GM21447 (cell line): ENCODE data around the gene SHMT2.
"Not testable (repeated sequence)": the region's sequence is repeated elsewhere in the genome, so short reads cannot be mapped to it uniquely, and the experiment has no call there.

Experiments used
- ATAC-seq: cut with Tn5 transposase; IDR thresholded peaks from one replicate; pipeline ENCODE4 v1.9.1; 2021; ENCODE audit not compliant: unreplicated experiment

The SHMT2 gene

DNA sequence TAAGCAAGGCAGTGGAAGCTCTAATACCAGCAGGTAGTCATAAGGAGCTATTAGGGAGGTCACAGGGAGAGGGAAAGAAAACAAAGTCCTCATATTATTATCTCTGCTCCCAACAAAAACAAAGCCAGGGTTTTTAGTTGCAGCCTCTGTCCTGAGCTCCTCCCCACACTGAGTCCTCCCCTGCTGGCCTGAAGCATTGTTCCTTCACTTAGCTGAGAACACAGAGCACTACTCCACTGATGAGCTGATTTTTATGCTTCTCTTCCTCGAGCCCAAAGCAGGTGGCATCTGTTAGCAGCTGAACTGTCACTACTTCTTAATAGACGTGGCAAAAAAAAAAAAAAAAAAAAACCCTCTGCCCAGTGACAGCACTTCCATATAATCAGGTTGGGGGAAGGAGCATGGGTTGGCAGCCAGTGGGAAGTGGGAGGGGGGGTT is 31.9 kb downstream of the SHMT2 start:
- ATAC-seq, result no peak

DNA sequence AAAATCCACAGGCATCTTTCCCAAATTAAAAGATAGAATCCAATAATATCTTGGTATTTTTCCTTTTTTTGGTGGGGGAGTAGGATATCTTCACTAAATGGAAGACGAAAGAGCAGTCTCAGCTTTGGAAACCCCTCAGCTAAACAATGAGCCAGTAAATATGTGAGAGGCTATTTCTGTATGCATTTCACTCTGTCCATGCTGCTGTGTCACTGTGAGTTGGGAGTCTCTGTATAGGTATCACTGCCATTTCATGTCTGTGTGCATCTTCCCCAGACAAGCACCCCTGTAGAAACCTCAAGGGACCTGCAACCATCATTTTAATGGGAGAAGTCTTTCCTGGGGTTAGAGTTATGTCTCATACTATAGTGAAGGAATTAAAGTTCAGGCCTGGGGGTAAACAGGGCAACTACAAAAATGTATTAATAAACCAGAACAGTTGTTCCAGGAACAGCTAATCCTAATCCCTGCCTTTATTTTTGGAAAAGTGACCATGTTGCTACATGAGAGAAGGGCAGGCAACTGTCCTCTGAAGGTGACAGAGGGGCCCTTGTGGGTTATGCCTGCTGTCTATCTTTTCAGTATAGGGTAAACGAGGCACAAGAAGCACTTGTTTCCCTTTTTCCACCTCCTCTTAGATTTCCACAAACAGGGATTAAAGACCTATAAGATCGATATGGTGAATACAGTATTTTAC is 32.8 kb downstream of the SHMT2 start:
- ATAC-seq, result no peak

DNA sequence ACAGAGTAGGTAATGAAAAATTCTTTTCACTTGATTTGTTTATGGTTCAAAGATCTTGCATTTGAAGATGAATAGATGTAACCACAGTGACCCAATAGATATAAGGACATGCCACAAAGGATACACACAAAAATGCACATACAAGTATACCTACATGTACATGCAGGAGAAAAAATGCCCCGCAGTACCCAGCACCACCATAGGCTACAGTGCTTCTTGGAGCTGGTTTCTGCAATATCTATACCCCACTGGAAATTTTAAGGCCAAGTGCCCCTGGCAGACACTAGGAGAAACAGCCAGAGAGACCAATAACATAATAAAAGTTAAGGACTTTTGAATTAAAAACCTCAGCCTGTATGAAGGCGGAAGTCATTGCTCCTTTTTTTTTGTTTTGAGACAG is 33.6 kb downstream of the SHMT2 start:
- ATAC-seq, result no peak

DNA sequence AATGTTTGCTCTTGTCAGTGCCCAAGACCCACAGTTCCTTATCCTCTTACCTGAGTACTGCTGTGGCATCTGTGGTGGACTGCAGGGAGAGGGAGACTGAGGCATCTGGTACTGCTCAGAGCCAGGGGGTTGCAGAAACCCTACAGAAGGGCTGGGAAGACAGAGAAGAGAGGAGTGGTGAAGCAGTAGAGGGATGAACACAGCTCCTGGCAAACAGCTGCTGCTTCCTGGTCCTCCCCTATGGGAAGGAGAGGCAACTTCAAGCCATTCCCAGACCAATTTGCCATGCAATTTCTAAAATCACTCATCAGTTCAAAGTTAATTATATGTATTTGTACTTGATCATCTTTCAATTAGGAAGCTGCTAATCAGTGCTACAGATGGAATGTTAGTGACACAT is 37.2 kb downstream of the SHMT2 start:
- no peak for ATAC-seq

DNA sequence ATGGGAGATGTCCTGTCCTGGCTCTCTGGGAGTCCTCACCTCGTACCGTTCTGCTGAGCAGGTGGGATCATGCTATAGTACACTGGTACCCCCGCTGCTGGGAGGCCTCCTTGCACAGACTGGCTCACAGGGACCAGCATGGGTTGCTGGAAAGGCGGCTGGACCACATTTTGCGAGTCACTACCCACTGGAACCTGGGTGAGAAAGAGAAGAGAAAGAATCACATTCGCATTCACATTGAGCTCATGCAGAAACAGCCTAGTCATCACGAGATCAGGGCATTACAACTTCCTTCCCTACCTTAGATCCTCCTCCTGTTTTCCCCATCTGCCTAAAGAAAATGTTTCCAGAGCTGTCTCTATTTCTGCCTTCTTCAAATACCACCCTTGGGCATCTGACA is 38.8 kb downstream of the SHMT2 start:
- no peak for ATAC-seq

DNA sequence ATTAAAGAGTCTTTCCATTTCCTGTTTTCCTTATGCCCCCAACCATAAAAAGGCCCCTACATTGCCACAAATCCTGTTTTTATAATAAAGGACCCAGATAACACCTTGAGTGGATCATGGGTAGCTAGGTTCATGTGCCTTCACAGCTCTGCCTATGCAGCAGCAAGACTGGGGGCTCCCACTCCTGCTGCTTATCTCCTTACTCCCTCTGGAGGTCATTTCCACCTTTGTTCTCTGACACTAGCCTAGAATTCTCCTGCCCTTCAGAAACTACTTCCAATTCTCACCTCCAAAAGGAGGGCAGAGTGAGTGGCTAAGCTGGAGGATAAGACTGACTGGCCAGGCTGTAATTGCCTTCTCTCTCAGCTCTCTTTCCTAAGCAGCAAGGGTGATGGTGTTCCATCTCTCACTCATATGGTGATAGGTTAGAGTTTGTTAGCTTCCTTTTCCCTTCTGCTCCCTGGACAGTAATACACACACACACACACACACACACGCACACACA is 41.5 kb downstream of the SHMT2 start:
- no peak for ATAC-seq

DNA sequence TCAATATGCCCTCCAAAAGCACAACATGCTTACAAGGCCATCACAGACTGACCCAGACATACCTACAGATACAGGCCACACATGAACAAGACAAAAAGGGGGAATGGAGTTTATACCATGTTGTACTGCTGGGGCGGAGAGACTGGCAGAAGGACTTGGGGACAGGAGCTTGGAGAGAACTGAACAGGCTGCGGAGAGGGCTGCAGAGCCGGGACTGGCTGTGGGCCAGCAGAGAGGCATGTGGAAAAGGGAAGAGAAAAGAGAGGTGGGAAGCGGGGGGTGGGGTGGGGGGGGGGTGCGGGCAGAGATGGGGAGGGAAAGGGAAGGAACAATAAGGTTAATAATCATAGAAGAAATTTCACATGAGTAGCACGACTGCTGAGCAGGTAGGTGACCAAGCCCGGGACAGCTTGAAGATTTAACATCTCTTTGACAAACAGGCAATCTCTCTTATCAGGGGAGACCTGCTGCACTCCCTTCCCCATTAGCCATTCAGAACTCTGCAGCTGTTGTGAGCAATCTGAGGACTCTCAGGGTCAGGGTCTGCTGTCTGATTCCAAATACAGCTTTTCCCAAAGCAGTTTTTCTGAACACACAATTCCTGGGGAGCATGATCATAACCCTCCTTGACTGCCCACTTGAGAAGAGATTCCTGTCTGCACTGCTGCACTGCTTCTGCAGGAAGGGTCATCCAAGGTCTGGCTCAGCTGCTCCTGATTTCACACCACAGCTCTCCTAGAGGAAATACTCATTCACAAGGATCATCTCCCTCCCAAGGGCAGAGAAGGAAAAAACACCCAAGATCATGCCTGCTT is 43.0 kb downstream of the SHMT2 start:
- ATAC-seq, result no peak

DNA sequence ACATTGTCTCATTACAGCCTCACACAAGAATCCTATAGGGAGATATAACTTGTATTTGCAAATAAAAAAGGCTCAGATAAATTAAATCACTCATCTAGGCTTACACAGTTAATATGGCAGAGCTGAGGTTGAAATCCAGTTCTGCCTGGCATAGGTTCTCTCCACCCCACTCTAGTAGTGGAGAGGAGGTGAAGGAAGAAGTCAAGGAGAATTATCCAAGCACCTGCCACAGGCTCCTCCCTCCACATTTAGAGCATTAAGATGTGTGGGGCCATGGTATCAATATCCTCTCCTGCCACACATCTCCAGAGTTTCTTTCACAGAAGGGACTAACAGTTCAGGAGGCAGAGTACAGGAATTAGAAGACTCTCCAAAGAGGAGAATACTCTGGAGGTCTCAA is 44.0 kb downstream of the SHMT2 start:
- no peak for ATAC-seq

DNA sequence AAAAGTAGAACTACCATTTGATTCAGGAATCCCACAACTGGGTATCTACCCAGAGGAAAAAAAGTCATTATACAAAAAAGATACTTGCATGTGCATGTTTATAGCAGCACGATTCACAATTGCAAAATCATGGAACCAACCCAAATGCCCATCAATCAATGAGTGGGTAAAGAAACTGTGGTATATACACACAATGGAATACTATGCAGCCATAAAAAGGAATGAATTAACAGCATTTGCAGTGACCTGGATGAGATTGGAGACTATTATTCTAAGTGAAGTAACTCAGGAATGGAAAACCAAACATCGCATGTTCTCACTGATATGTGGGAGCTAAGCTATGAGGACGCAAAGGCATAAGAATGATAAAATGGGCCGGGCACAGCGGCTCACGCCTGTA is 46.7 kb downstream of the SHMT2 start:
- not testable (repeated sequence) for ATAC-seq

DNA sequence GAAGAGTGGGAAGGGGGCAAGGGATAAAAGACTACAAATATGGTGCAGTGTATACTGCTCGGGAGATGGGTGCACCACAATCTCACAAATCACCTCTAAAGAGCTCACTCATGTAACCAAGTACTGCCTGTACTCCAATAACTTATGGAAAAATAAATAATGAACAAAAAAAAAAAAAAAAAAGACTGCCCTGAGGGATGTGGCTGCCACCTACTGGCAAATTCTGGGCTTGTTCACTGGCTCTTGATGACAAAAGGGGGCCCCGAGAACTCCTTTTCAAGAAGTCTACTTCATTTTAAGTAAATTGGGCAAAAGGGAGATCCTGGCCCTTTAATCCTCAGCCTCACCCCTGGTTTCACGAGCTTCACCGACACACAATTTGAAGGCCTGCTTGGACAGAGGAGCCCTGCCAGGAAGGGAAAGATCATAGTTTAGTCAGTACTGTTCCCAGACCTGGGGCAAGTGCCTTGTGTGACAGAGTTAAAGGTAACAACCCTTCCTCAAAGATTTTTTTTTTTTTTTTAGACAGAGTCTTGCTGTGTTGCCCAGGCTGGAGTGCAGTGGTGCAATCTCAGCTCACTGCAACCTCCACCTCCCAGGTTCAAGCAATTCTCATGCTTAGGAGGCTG is 47.5 kb downstream of the SHMT2 start:
- no peak for ATAC-seq

DNA sequence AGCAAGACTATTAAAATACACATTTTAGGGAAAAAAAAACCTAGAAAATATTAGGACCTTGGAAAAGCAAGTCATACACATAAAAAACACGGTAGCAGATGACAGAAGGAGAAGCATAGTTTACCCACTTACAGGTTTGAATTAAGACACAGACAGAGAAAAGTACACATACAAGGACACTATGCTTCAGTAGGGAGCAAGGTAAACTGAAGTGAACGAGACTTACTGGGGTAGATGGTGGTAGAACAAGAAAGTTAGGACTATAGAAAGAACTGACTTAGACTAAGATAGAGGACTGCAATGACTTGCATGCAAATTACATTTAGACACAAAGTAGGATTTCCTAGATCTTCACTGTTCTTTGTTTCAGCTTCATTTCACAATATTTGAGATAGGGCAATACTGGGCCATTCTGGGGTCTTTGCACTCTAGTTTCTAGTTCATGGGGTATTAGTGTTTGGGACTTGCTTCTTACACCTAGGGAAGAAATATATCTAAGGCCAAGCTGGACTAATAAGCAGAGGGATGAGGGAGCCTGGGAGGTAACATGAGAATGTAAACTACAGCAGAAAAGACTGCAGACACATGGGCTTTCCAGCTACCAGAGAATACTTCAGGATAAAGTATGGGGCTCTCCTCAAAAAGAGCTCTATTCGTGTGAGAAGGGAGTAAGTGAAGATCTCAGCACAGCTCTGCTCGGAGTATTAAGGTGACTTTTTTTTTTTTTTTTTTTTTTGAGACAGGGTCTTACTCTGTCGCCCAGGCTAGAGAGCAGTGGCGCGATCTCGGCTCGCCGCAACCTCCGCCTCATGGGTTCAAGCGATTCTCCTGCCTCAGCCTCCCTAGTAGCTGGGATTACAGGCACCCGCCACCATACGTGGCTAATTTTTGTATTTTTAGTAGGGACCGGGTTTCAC is 49.2 kb downstream of the SHMT2 start:
- no peak for ATAC-seq

DNA sequence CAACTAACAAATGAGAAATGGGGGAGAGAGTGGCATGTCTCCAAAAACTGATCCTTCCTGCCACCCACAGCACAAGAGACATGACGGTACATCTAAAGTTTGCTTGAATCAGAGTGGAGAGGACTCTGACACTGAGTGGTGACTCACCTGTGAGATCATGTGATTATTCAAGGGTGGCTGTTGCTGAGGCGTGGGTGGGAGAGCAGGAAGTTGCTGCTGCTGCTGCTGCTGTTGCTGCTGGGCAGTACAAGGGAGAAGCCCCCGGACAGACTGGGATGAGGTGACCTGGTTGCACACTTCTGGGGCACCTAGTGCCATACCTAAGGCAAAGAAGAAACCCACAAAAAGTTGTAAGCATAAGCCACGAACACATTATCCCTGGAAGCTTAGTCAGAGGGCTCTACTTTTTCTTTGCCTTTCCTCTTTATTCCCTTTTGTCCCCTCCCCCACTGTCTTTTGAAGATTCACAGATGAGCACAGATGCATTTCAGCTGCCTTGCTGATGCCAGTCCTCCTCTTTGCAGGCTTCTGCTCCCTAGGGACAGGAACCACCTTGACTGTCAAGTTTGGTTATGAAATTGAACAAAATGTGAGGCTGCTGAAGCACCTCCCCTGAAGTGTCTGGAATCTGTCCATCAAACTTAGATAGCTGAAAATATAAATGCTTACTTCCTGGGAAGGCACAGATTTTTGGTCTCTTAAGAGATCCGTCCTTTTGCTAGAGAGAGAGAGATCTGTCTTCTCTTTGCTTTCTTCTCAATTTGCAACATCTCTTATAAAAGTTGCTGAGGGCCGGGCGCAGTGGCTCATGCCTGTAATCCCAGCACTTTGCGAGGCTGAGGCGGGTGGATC is 50.9 kb downstream of the SHMT2 start:
- peak; percentile 98 for ATAC-seq

DNA sequence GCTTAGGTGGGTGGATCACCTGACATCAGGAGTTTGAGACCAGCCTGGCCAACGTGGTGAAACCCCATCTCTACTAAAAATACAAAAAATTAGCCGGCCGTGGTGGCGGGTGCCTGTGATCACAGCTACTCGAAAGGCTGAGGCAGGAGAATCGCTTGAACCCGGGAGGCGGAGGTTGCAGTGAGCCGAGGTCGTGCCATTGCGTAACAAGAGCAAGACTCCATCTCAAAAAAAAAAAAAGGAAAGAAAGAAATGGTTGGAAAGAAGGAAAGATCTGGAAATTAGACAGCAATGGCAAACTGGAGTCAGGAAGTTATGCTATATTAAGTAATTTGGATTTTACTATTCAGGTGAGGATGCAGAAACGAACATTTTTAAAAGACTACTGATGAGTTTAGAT is 52.6 kb downstream of the SHMT2 start:
- not testable (repeated sequence) for ATAC-seq
